GM19372 (cell line): ENCODE data around the gene RHOT1.
"Not testable (repeated sequence)": the region's sequence is repeated elsewhere in the genome, so short reads cannot be mapped to it uniquely, and the experiment has no call there.

Source experiments
- ATAC-seq: cut with Tn5 transposase; IDR thresholded peaks from one replicate; pipeline ENCODE4 v1.9.1; 2021; ENCODE audit warnings: mild to moderate bottlenecking, low read depth, moderate library complexity; ENCODE audit not compliant: unreplicated experiment

Gene RHOT1

GRCh38 chr17:32142038-32142856 is at the start of gene RHOT1:
Gene RHOT1 (plus strand): TSS chr17:32142502. CDS start chr17:32142693, 191 bp downstream.
- ATAC-seq: peak; percentile 79

- ATAC-seq: no peak
Measured at GRCh38 chr17:32099686-32100085, 42.6 kb upstream of the RHOT1 start.

DNA sequence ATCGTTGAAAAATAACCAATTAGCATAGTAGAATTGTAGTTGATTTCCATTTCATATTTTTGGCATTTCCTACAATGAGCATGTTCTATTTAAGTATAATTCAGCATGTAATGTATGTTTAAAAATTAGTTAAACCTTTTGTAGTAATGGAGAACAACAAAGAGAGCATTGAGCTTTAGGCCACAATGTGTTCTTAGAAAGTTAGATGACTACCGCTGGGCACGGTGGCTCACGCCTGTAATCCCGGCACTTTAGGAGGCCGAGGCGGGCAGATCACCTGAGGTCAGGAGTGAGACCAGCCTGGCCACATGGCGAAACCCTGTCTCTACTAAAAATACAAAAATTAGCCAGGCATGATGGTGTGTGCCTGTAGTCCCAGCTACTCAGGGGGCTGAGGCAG is 42.0 kb upstream of the RHOT1 start:
- ATAC-seq: not testable (repeated sequence)

DNA sequence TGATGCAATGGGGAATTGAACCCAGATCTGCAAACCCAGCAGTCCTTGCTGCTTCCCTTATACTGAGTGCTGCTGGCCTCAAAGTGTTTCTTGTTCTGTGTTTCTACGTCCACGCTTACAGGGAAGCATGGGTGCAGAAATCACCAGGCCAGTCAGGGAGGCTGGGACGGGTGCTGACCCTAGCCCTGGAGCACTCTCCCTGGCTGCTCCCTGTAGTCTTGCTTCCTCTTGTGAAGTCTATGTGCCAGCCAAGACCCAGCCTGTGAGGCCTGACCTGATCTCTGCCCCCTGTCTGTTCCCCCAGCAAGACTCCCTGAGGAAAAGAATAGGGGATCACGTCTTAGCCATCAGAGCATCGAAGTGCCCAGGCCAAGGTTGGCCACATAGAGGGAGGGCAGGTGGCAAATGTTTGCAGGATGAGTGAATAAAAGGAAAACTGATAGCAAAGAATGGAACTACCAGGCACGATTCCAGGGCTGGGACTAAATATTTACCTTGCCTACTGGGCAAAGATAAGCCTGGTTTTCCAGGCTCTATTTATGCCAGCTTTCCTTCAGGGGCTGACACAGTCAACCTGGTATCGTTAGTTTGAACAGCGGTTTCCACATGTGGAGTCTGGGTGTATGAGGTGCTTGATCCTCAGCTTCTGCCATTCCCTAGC is 41.2 kb upstream of the RHOT1 start:
- ATAC-seq: no peak

DNA sequence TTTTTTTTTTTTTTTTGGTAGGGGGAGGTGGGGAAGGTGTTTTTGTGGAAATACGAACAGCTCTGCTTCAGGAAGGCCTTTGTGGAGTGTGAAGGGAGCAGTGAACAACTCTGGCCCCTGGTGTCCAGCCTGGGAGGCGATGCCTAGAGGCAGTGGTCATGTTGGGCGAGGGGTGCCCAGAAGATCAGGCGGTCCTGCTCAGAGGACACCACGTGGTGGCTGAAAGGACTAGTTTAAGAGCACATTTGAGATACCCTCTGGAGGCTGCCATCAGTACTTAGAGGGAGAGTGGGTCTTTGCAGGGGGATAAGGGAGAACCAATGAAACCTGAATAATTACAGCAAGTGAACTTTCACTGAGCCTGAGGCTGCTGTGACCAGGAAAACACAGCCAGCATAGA is 40.1 kb upstream of the RHOT1 start:
- no peak for ATAC-seq

DNA sequence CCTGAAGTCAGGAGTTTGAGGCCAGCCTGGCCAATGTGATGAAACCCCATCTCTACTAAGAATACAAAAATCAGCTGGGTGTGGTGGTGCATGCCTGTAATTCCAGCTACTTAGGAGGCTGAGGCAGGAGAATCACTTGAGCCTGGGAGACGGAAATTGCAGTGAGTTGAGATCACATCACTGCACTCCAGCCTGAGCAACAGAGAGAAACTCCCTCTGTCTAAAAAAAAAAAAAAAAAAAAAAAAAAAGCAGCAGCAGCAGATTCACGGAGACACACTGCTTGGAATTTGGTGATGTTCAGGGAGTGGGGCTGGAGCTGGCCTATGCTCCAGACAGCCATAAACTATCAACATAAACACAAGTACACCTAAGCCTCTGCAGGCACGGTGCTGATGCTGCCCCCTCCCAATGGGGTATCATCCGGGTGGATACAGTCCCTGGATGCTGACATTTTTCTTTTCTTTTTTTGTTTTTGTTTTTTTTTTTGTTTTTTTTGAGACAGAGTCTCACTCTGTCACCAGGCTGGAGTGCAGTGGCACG is 39.6 kb upstream of the RHOT1 start:
- ATAC-seq: no peak

- ATAC-seq: no peak
Measured at GRCh38 chr17:32103476-32104113, 38.7 kb upstream of the RHOT1 start.

DNA sequence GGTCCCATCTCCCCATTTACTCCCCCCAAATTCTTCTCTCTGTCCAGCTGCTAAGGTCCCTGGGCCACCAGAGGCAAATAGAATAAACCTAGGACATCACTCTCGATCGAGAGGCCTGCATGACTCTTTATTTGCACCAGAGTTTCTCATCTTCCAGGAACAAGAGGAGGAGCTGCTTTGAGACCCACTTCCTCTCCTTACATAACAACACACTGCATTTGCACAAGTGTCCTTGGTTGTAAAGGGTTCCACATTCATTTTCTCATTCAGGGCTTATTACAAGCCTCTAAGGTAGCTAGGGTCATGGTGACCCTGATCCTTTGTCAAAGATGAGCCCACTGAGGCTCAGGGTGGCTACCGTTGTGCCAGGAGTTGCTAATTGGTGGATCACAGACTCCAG is 38.1 kb upstream of the RHOT1 start:
- ATAC-seq: no peak

DNA sequence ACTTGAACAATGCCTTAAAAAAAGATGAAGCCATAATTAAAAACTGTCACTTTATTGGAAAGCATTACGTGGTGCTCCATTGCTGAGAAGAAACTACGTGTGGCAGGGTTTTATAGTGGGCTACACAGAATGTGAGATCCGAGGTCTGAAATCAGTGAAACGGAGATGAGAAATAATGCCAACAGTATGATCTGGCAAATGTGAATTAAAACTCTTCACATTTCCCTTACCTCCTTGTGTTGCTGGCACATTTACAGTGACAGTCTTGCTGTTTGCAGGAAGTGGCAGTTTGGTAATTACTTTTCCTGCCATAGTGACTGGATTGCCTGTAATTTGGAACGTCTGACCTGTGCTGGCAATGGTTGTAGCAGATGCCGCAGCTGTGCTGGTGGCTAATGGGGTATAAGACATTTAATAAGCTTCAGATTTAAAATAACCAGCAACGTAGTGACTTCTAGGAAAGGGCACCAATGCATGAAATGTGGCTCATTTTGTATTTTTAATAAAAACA is 35.8 kb upstream of the RHOT1 start:
- not testable (repeated sequence) for ATAC-seq

DNA sequence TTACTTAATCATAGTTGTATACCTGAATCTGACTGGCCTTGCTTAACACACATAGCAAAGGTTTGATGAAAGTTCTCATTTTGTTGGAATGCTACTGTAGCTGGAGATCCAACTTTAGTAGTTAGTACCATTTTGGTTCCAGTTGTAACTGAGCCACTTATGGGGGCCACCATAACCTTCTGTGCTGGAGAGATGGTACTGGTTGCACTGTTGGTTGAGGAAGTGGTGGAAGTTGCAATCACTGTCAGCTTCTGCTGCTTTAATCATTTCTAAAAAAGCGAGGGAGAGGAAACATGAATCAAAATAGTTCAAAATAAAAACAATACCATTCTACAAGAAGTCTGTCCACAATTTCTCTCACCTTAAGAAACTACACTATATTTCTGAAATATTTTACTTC is 35.1 kb upstream of the RHOT1 start:
- ATAC-seq: not testable (repeated sequence)

DNA sequence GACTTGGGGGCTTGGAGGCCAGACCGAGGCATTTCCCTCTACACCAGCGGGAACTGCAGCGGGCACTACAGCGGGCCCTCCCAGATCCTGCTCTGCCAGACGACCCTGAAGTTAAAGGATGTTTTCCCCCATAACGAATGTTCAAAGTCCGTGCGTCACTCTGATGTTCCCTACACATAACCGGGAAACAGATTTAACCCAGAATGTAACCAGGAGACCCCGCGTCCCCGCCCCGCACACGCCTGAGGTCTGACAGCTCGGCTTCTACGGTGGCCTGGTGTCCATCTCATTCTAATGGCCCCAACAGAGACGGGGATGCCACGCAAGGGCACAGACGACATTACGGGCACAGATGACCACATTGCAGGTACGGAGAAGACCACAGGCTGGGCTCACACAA is 31.7 kb upstream of the RHOT1 start:
- no peak for ATAC-seq

DNA sequence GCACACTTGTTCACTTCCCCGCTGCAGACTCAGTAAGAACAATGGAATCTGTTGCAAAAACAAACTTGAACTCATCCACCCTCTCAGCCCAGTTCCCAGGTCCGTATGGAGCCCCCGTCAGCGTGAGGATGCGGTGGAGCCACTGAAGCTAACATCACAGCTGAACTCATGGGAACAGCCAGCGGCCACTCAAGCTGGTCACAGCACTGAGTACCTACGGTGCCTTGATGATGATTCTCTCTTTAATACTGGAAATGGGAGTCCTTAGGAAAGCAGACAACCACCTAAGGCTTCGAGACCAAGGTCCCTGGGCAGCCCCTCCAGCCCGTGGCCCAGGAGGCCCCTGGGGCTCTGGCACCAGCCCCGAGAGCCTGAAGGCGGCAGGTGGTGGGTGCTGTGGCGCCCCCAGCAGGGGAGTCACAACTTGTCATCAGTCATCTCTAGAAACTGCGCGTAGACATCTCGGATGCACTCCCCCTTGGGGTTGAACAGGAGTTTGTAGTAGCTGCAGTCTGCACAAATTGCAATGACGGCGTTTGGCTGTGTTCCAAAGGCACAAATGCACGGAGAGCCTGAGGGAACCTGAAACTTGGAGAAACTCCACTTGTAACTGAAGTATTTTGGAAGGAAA is 31.0 kb upstream of the RHOT1 start:
- no peak for ATAC-seq

GRCh38 chr17:32112416-32112815 is 29.9 kb upstream of the RHOT1 start:
- ATAC-seq: no peak

DNA sequence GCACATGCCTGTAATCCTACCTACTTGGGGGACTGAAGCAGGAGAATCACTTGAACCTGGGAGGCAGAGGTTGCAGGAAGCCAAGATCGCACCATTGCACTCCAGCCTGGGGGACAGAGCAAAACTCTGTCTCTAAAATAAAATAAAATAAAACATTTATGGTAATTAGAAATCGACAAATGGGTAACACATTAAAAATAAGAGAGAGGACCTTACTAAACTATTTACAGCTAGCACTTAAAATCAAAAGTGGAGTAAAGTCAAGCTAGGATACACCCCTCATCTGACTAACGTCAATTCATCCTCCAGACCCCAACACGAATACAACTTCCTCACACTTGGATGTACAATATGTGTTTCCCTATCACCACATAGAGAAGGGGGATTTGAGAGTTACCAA is 27.8 kb upstream of the RHOT1 start:
- no peak for ATAC-seq

DNA sequence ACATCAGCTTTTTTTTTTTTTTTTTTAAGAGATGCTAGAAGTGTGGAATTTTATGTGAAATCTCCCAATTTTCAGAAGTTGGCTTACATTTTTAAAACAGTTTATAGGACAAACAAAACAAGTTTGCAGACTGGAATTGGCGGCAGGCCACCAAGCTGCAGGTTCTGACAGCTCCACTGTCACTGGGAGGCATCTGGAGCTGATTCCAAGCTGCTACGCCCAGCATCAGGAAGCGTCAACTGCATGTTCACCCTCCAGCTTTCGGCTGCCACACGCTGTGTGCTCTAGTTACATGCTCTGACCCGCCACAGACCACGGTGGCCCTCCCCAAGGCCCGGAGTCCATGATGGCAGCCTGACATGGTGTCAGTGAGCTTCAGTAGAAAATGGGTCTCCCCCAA is 26.8 kb upstream of the RHOT1 start:
- not testable (repeated sequence) for ATAC-seq

- no peak for ATAC-seq
Measured at GRCh38 chr17:32116937-32117336, 25.4 kb upstream of the RHOT1 start.

DNA sequence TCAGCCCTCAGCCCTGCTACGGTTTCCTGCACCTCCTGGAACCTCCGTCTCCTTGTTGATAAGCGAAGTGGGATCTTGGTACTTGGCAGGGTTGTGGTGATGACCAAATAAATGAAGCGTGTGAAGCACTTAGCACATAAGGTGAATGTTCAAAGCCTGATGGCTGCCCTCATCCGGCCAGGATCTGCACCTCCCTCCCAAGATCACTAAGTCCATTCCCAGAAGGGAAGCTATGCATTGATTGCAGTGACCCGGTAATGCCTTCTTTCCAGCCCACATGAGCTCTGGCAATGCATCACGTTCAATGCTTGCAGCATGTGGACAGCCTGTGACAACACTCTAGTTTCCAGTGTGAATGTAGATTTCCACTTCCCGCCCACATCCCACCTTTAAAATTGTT is 24.9 kb upstream of the RHOT1 start:
- no peak for ATAC-seq

GRCh38 chr17:32118088-32118487 is 24.2 kb upstream of the RHOT1 start:
- ATAC-seq: not testable (repeated sequence)

- ATAC-seq: no peak
Measured at GRCh38 chr17:32118835-32119234, 23.5 kb upstream of the RHOT1 start.

DNA sequence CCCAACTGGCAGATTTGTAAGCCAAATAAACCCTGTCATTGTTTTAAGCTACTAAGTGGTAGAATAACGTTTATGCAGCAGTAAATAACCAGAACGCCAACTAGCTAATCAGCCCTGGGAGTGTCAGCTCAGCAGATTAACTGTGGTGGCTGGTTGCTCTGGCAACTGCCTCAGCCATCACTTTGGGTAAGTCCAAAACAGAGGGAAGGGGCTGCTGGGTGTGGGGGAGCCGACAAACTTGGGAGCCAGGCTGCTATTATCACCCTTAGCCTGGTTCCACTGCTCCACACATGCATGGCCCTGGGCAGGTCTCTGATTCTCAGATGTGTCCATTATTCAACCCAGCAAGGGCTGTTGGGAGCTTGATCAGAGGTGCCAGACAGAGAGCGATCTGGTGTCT is 22.2 kb upstream of the RHOT1 start:
- ATAC-seq: no peak

- no peak for ATAC-seq
Measured at GRCh38 chr17:32120716-32121115, 21.6 kb upstream of the RHOT1 start.
